HepG2 (cell line): ENCODE results near the gene ZNF382. TPM values are rescaled to one million over a fixed set of nuclear protein-coding genes. Genes with fewer than 3 reads are reported as not detected.

ENCODE experiments used
- CEBPZ ChIP-seq: IDR thresholded peaks from 2 replicates; pipeline ENCODE4 v1.6.1; 2012; ENCODE audit warnings: low read length, improper control_type of control experiment
- CTCF ChIP-seq: sonication (generic); formaldehyde crosslinking; IDR thresholded peaks from 2 replicates; pipeline ENCODE4 v1.5.0; 2020; ENCODE audit warnings: mild to moderate bottlenecking, missing genetic modification reagents, moderate library complexity
- E2F2 ChIP-seq: sonication (generic); formaldehyde crosslinking; IDR thresholded peaks from 2 replicates; pipeline ENCODE4 v1.4.0; 2020; ENCODE audit warnings: missing genetic modification reagents, borderline replicate concordance
- GABPA ChIP-seq, 2 experiments: IDR thresholded peaks; 2 replicates each; pipeline ENCODE4 v1.6.1; 2011 to 2016; ENCODE audit warnings: low read depth in 2 of 2, low read length in 1 of 2, missing biosample characterization in 1 of 2, missing genetic modification characterization in 1 of 2
- KLF9 ChIP-seq: IDR thresholded peaks from 2 replicates; pipeline ENCODE4 v1.6.1; 2016; ENCODE audit warnings: low read depth
- MED8 ChIP-seq: sonication (generic); formaldehyde crosslinking; IDR thresholded peaks from 2 replicates; pipeline ENCODE4 v1.8.1; 2023; ENCODE audit warnings: mild to moderate bottlenecking, missing genetic modification reagents; ENCODE audit not compliant: insufficient replicate concordance
- NFE2 ChIP-seq: sonication (generic); formaldehyde crosslinking; IDR thresholded peaks from 2 replicates; pipeline ENCODE4 v1.4.0; 2020; ENCODE audit warnings: missing genetic modification reagents
- NR1H2 ChIP-seq: sonication (generic); formaldehyde crosslinking; IDR thresholded peaks from 2 replicates; pipeline ENCODE4 v1.8.1; 2022; ENCODE audit warnings: low read depth, missing genetic modification reagents, borderline replicate concordance
- PBX2 ChIP-seq: IDR thresholded peaks from 2 replicates; pipeline ENCODE4 v1.6.1; 2016; ENCODE audit warnings: control low read depth
- PRDM10 ChIP-seq: sonication (generic); formaldehyde crosslinking; IDR thresholded peaks from 2 replicates; pipeline ENCODE4 v1.4.0; 2020; ENCODE audit warnings: low read depth, missing genetic modification reagents
- STAG1 ChIP-seq: sonication (generic); formaldehyde crosslinking; IDR thresholded peaks from 2 replicates; pipeline ENCODE4 v1.4.0; 2020; ENCODE audit warnings: missing genetic modification reagents
- YEATS4 ChIP-seq: sonication (generic); formaldehyde crosslinking; IDR thresholded peaks from 2 replicates; pipeline ENCODE4 v1.4.0; 2020; ENCODE audit warnings: missing genetic modification reagents, borderline replicate concordance
- ZEB1 ChIP-seq: IDR thresholded peaks from 2 replicates; pipeline ENCODE4 v1.6.1; 2012; ENCODE audit warnings: mild to moderate bottlenecking, low read depth, inconsistent platforms; ENCODE audit not compliant: insufficient replicate concordance
- ZNF121 ChIP-seq: sonication (generic); formaldehyde crosslinking; IDR thresholded peaks from 2 replicates; pipeline ENCODE4 v1.5.0; 2020; ENCODE audit warnings: mild to moderate bottlenecking, missing genetic modification reagents
- ZNF138 ChIP-seq: sonication (generic); formaldehyde crosslinking; IDR thresholded peaks from 2 replicates; pipeline ENCODE4 v1.5.0; 2020; ENCODE audit warnings: mild to moderate bottlenecking, low read depth, missing genetic modification reagents
- ZNF292 ChIP-seq: sonication (generic); formaldehyde crosslinking; IDR thresholded peaks from 2 replicates; pipeline ENCODE4 v1.8.1; 2022; ENCODE audit warnings: mild to moderate bottlenecking, low read depth, missing genetic modification reagents, borderline replicate concordance
- ZNF563 ChIP-seq: sonication (generic); formaldehyde crosslinking; IDR thresholded peaks from 2 replicates; pipeline ENCODE4 v1.8.0; 2022; ENCODE audit warnings: mild to moderate bottlenecking, moderate library complexity, missing genetic modification reagents
- polyA plus RNA-seq, 8 experiments: library from polyadenylated mRNA; depleted of rRNA in 3 of 8; stranded (reverse) in 7 of 8; unstranded in 1 of 8; fragments of >200 nt; fragmentation: Illumina TruSeq in 4 of 8; extraction: Trizol in 4 of 8; gene quantifications; 2 replicates each; pipeline versions ENCODE4 v1.2.1 to v1.2.3, GENCODE V29; 2011 to 2016; ENCODE audit warnings: low read depth in 4 of 8, missing spikeins in 1 of 8, mixed read lengths in 1 of 8; ENCODE audit not compliant: insufficient read depth in 1 of 8
- total RNA-seq, 5 experiments: library from RNA; depleted of rRNA; stranded (reverse); fragments of >200 nt; fragmentation: Illumina TruSeq; extraction: Trizol; gene quantifications; 2 replicates each; pipeline ENCODE4 v1.2.3, GENCODE V29; 2016; ENCODE audit warnings: low read depth in 1 of 5

Gene ZNF382
- total and polyA plus RNA-seq, 2 of the 13 experiments (the other 11 are each of a cell fraction or from before 2014, with no cell fraction given): 2.3 to 6.8 TPM

GRCh38 chr19:36605101-36605876 is at the start of gene ZNF382 (continued):
- TF ChIP-seq PRDM10 (CRISPR knock-in tag) (no peak), NR1H2 (CRISPR knock-in tag) (no peak), ZNF138 (CRISPR knock-in tag) (no peak), ZNF121 (CRISPR knock-in tag) (no peak), E2F2 (CRISPR knock-in tag) (no peak), CTCF (no peak), CEBPZ (no peak), KLF9 (CRISPR knock-in tag) (no peak), ZNF563 (CRISPR knock-in tag) (0 out of 2 replicates have a peak, but pooled peaks have one; percentile 74), STAG1 (no peak), MED8 (CRISPR knock-in tag) (no peak), NFE2 (CRISPR knock-in tag) (no peak), ZNF292 (no peak), YEATS4 (CRISPR knock-in tag) (peak; percentile 58), GABPA (IDR thresholded peaks at IDR 0.05; ENCODE audit: low read depth, low read length) (no peak), GABPA (CRISPR knock-in tag; IDR thresholded peaks at IDR 0.05; ENCODE audit: low read depth) (no peak), ZEB1 (no peak), PBX2 (CRISPR knock-in tag) (no peak)
